GM20000 (cell line): ENCODE data around the gene TTC33.

Experiments used
- DNase-seq: peaks from one replicate; pipeline ENCODE4 v3.0.0; 2012; ENCODE audit warnings: low spot score
- CTCF ChIP-seq: IDR thresholded peaks from 2 replicates; pipeline ENCODE4 v1.5.1; 2012; ENCODE audit warnings: mild to moderate bottlenecking, control low read depth; ENCODE audit errors: extremely low read depth, missing control alignments

Gene TTC33

GRCh38 chr5:40481241-40481640 is 274.5 kb downstream of the TTC33 start:
- TF ChIP-seq CTCF, result no peak
- DNase-seq, result no peak

GRCh38 chr5:40480392-40480791 is 275.4 kb downstream of the TTC33 start:
- no peak for DNase-seq
- TF ChIP-seq CTCF, result no peak

GRCh38 chr5:40479939-40480338 is 275.8 kb downstream of the TTC33 start:
- no peak for DNase-seq
- TF ChIP-seq CTCF, result no peak

- TF ChIP-seq CTCF, result no peak
- no peak for DNase-seq
Observed at GRCh38 chr5:40478766-40479165, 277.0 kb downstream of the TTC33 start.

GRCh38 chr5:40477856-40478546 is 277.8 kb downstream of the TTC33 start:
- no peak for TF ChIP-seq CTCF
- no peak for DNase-seq

GRCh38 chr5:40475561-40475960 is 280.2 kb downstream of the TTC33 start:
- no peak for TF ChIP-seq CTCF
- DNase-seq, result no peak

- DNase-seq, result no peak
- no peak for TF ChIP-seq CTCF
Observed at GRCh38 chr5:40474250-40474649, 281.5 kb downstream of the TTC33 start.
